SKM-1 treated with dmso at 0.1 percent for 144 hours (cell line): ENCODE measurements around the gene FARP1.

Experiments
- DNase-seq: peaks from one replicate; lab custom pipeline; 2025; ENCODE audit not compliant: unreplicated experiment; lab: John Stamatoyannopoulos, UW

FARP1 gene

DNA sequence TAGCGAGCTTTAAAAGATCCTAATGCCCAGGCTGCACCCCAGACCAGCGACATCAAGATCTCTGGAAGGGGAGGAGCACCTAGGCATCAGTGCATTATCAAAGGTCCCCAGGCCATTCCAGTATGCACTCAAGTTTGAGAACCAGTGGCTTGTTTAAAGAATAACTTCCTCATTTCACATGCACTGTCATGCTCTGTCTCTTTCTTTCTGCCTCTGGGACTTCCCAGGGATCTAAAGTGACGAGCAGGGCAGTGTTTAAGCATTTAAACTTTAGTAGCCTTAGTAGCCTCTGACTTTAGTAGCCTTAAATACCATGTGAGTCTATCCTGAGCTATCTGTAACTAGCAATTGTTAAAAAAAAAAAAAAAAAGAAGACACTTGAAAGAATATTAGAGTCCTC lies 8.9 kb upstream of the FARP1 start:
- peak; percentile 12 for DNase-seq

GRCh38 chr13:98134901-98135300 lies 8.0 kb upstream of the FARP1 start:
- no peak for DNase-seq

GRCh38 chr13:98141091-98141490 lies 1.8 kb upstream of the FARP1 start:
- DNase-seq: no peak

- DNase-seq: no peak
These were observed 1.1 kb upstream of the FARP1 start for GRCh38 chr13:98141509-98142379.

GRCh38 chr13:98143157-98143553 lies 261 bp downstream of the FARP1 start:
- no peak for DNase-seq

- DNase-seq: no peak
These were observed 720 bp downstream of the FARP1 start for GRCh38 chr13:98143601-98144026.

- DNase-seq: peak; percentile 18
These were observed 1.3 kb downstream of the FARP1 start for GRCh38 chr13:98144027-98144741.

DNA sequence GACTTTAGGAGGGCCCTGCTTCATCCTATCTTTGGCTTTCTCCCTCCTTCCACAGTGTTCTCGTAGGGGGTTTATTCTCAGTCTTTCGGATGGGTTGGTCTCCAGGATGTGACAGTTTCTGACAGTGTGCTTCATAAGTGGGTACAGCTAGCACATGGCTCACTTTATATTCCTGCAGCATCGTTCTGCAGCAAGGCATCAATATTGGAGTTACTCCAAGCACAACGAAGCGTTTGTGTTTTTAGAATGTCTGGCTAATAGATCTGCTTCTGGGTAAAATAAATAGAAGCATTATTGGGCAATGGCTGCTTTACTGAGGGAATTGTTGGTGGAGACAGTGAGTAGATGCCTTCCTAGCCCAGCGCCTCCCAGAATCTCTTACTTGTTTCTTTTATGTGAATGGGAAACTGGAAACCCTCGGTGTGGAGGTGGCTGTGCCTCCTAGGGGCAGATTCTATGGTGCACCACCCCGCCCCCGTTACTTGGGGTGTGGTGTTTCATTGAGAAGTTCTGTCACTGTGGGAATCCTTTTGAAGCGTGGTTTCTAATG lies 2.0 kb downstream of the FARP1 start:
- DNase-seq: no peak

DNA sequence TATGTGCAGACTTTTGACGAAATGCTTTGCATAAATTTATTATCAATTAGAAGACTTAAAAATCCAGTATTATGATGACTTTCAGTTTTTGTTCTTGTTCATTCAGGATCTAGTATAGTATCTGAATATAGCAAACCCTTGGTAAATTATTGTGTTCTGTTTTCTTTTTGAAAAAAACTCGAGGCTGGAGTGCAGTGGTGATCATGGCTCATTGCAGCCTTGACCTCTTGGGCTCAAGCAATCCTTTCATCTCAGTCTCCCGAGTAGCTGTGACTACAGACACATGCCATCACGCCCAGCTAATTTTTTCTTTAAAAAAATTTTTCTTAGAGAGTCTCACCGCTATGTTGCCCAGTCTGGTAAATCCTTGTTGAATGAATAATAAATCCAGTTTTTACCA lies 4.6 kb downstream of the FARP1 start:
- no peak for DNase-seq

DNA sequence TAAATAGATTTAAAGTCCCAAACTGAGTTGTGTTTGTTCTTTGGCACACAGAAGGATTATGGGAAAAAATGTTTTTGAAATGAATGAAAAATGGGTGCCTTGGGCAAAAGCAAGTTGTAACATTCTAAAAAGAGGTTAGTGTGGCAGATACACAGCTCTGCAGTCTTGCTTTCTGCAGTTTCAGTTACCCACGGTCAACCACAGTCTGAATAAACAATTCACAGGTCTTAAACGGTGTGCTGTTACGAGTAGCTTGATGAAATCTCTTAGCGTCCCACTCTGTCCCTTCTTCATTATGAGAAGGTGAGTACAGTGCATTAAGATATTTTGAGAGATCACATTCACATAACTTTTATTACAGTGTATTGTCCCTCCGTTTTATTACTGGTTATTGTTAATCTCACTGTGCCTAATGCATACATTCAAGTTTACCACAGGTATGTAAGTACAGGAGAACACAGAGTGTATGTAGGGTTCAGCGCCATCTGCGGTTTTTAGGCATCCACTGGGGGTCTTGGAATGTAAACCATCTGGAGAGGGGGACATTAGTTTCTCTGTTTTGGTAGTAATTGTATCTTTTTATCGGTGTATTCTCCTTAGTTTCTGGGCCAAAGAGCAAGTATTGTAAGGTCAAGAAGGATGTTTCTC lies 8.1 kb downstream of the FARP1 start:
- no peak for DNase-seq

DNA sequence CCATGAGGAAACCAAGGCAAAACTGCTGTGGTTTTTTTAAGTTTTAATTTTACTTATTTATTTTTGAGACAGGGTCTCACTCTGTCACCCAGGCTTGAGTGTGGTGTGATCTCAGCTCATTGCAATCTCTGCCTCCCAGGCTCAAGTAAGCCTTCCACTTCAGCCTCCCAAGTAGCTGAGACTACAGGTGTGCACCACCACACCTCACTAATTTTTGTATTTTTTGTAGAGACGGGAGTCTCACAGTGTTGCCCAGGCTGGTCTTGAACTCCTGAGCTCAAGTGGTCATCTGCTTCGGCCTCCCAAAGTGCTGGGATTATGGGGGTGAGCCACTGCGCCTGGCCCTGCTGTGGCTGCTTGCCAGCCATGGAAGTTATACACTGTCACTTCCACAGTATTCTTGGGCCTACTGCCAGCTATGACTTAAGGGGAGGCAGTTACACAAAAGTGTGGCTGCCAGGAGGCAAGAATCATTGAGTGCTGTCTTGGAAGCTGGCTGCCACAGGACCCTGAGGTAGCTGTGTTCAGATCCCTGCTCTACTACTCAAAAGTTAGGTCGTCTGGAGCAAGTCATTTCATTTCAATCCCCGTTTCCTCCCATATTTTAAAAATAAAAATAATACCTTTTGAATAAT lies 12.7 kb downstream of the FARP1 start:
- no peak for DNase-seq

DNA sequence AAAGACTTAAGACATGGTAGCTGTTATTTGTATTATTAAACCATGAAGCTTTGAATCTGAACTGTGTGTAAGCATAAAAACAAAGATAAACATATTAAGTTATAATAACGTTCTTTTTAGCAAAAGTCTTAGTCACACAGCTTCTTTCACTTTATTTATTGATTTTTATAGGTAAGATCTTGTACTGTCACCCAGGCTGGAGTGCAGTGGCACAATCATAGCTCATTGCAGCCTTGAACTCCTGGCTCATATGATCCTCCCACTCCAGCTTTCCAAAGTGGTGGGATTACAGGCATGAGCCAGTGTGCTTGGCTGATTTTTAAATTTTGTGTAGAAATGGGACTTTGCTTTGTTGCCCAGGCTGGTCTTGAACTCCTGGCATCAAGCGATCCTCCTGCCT lies 13.4 kb downstream of the FARP1 start:
- no peak for DNase-seq

DNA sequence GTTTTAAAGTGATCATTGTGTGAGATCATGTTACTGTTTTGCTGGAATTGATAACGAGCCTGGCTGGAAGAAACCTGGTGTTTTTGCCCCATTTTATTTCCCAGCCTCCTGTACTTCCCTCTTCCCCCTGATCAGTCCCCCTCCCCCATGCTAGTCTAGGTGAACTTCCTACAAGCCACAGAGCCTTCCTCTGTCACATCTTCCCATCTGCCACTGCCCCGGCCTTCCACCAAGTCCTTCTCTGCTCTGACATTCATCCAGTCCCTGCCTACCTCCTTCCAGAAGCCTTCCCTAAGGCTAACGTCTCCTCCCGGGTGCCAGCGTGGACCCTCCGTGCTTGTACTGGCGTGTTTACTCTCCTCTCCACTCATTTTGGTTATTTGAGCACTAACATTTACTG lies 14.3 kb downstream of the FARP1 start:
- no peak for DNase-seq

DNA sequence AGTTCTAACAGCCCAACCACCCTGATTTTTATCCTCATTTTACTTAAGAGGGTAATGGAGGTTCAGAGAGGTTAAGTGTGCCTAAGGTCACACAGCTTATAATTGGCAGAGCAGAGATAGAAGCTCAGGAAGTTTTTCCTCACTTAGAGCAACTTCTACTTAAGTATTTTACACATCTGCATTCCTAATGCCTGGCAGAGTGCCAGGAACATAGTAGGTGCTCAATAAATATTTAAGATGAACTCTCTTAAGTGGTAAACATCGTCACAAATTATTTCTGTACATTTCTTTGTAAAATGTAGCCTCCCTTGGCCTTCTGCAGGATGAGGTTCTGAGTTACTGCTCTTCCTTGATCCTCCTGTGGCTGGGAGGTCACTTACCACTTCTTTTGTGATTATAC lies 14.7 kb downstream of the FARP1 start:
- no peak for DNase-seq

DNA sequence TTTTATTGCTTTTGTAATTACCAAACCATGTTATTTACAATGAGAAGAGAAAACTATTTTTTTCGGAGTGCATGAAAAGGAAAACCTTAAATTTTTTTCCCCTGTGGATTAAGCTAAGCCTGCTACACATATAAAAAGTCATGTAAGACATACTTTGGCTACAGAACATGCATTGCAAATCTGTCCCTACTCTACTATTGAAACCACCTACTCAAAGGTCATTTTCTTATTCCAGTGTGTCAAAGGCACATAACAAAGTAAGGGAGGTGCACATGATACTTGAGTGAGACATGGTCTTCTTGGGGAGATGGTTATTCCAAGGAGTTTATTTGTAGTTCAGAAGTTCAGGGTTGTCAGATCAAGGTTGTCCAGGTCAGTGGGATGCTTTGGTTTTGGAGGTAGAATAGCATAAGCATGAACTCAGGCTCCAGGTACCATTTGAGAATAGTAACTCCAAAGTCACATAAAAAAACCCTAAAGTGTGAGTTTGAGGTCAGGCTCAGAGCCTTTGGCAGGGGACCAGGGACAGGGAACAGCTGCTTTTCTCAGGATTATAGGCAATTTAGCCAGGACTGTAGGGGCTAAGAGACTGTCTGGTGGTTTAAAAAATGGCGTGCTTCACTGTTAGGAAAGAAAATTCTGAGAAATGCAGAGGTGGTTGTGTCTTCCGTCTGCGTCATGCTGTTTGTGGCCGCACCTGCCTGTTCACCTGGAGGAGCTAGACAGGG lies 15.4 kb downstream of the FARP1 start:
- DNase-seq: no peak

DNA sequence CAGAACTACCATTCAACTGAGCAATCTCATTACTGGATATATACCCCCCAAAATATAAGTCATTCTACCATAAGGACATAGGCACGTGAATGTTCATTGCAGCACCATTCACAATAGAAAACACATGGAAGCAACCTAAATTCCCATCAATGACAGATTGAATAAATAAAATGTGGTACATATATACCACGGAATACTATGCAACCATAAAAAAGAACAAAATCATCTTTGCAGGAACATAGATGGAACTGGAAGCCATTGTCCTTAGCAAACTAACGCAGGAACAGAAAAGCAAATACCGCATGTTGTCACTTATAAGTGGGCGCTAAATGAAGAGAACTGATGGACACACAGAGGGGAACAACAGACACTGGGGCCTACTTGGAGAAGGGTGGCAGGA lies 20.0 kb downstream of the FARP1 start:
- DNase-seq: no peak

GRCh38 chr13:98169331-98169730 lies 26.4 kb downstream of the FARP1 start:
- no peak for DNase-seq

DNA sequence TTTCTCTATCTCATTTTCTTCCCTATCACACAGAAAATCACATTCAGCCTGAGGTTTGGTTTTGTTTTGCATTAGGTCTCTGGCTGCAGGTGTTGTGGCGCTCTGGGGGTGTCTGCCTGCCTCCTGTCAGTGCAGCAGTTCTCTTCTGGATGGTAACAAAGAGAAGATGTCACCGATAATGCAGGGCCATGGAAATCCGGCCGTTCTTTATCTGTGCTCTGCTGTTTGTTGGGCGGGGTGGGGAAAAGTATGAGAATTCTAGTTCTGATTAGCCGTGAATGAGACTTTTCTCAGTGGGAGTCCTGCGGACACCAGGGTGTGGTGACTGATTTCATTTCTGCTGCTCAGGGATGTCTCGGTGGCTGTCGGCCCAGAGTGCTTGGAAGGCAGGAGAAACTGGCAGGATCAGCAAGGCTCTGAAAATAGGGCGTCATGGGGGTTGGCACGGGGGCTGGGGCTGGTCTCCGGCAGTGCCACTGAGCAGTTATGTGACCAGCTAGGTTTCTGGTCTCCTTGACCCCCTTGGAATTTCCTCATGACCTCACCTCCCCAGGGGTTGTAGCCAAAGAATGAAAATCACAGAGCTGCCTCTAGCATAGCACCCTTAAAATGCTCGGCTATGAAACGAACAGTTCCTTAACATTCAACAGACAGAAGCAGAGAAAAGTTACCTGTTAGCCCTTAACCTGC lies 29.2 kb downstream of the FARP1 start:
- no peak for DNase-seq

GRCh38 chr13:98172590-98173422 lies 29.9 kb downstream of the FARP1 start:
- no peak for DNase-seq
